ENCODE data around the gene NRSN2.
A peak's percentile ranks its signal among the peaks of the same experiment; 100 is the strongest.

The NRSN2 gene, protein sequence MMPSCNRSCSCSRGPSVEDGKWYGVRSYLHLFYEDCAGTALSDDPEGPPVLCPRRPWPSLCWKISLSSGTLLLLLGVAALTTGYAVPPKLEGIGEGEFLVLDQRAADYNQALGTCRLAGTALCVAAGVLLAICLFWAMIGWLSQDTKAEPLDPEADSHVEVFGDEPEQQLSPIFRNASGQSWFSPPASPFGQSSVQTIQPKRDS
- total RNA-seq = 0.08 to 0.76 (median 0.19) reads per million in 4 donors

DNA sequence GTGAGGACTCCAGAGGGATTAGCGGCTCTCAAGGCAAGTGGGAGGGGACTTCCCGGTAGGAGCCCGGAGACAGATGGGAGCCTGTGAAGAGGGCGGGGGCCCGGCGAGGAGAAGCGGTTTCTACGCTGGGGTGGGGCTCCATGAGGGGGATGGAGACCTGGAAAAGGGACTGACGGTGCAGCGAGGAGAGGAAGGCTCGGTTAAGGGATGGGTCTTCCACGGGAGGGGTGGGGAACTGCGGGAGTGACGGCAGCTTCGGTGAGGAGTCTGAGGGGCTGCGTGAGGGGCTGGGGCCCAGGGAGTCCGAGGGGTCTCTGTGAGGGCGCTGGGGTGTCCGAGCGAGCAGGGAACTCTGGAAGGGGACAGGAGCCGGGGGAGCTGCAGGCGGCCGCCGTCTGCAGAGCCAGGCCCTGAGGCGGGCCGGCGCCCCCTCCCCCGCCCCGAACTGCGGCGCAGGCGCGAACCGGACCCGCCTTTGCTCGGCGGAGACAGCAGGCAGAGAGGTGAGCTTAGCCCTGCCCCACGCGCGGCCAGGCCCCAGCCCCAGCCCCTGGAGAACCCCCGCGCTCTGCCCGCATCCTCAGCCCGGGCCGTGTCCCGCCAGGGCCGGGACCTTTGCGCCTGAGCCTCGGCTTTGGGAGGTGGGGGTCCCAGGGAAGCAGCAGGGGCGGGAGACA, at the start of gene NRSN2:
Gene NRSN2, plus strand, starts transcription at position 472 of the 677 bp plus-strand sequence. CDS start 2,533 bp downstream, outside the sequence.
- no peak for DNase-seq

DNA sequence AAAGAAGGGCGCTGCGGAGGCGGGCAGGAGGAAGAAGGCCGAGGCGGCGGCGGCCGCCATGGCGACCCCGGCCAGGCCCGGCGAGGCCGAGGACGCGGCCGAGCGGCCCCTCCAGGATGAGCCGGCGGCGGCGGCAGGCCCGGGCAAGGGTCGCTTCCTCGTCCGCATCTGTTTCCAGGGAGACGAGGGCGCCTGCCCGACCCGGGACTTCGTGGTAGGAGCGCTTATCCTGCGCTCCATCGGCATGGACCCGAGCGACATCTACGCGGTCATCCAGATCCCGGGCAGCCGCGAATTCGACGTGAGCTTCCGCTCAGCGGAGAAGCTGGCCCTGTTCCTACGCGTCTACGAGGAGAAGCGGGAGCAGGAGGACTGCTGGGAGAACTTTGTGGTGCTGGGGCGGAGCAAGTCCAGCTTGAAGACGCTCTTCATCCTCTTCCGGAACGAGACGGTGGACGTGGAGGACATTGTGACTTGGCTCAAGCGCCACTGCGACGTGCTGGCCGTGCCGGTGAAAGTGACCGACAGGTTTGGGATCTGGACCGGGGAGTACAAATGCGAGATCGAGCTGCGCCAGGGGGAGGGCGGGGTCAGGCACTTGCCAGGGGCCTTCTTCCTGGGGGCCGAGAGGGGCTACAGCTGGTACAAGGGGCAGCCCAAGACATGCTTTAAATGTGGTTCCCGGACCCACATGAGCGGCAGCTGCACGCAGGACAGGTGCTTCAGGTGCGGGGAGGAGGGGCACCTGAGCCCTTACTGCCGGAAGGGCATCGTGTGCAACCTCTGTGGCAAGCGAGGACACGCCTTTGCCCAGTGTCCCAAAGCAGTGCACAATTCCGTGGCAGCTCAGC, 48.8 kb upstream of the NRSN2 start:
- peak in 3 of 5 donors; percentile 17 to 60 (median 28) for DNase-seq

- no peak for DNase-seq
Measured at GRCh38 chr20:298776-299391, 48.0 kb upstream of the NRSN2 start.

DNA sequence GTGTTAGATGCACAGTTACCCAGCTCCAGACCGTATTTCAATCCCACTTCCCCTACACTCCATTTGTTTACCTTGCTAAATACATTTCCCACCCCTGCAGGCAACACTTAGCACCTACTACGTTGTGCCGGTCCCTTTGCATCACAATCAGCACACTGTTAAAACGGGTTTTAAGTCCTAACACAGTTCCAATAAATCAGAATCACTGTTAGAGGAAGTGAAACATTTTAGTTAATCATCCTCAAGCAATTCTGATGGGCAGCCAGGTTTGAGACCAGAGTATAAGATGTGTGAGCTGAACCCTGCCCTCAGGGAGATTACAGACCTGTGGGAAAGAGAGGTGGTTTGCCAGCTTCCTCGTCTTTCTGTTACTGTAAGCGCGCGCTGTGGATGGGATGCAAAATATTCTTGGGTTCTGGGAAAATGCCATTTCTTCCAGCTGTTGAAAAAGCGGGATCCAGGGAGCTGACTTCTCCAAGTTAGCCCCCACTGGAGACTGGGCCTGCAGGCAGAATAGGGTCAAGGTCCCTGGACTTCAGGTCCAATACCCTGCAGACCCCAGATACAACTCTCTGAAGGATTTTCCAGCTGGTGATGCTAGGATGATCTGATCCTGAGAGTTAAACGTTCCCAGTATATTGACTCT, 46.4 kb upstream of the NRSN2 start:
- DNase-seq = no peak

DNA sequence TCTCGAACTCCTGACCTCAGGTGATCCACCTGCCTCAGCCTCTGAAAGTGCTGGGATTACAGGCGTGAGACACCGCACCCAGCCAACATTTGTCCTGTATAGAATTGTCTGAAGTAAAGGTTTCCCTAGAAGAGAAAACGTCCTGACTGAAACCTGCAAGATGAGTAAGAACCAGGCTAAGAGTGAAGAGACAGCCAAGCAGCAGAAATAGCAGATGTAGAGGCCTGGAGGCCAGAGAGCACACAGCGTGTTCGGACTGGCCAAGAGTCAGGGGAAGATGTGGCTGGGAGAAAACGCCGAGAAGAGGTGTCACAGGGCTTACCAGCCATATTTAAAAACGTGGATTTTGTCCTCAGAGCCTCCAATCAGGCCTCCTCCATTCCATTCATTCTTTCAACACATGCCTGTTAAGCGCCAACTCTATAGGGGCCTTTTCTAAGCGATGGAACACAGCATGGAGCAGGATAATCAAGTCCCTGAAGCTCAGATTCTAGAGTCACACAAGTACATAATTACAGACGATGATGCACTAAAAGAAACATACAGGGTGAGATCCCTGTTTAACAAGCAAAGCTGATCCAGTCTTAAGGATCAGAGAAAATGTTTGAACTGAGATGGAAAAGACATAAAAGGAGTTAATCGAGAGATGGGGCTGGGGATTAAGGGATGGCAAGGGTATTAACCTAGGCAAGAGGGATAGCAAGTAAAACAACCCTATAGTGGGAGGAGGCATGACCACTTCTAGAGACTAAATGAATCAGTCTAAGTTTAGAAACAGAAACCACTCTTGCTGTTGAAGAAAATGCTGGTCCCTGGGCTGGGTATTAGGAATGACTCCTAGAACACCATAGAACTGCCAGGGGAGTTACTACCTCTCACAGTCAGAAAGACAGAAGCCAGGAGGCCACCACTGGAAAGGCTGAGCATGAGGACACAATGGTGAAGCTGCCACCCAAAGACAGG, 44.7 kb upstream of the NRSN2 start:
- no peak for DNase-seq

- no peak for DNase-seq
Measured at GRCh38 chr20:305745-306144, 41.2 kb upstream of the NRSN2 start.

DNA sequence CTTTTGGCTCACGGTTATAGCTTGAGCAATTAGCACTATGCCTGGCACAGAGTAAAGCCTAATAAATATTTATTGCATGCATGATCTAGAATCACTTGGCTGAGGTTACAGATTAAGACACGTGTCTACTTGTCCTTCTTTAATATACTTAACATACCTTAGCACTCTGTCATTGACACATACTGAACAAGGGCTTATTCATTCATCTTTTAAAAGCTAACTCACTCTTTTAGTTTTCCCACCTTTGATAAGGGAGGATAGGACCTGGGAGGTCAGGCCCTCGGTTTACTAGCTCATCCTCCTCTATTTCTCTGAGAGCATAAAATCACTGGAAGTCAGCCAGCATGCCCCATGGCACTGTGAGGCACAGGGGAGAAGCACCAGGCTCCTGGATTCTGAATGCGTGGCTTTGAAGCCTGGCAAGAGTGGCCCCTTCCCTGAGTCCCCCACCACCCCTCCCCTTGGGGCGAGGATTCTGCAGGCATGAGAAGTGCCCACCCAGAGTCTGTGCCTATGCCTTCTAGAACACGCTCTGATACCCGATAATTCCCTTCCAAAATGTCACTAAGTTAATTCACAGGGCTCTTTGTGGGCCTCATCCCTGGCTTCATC, 38.4 kb upstream of the NRSN2 start:
- no peak for DNase-seq

DNA sequence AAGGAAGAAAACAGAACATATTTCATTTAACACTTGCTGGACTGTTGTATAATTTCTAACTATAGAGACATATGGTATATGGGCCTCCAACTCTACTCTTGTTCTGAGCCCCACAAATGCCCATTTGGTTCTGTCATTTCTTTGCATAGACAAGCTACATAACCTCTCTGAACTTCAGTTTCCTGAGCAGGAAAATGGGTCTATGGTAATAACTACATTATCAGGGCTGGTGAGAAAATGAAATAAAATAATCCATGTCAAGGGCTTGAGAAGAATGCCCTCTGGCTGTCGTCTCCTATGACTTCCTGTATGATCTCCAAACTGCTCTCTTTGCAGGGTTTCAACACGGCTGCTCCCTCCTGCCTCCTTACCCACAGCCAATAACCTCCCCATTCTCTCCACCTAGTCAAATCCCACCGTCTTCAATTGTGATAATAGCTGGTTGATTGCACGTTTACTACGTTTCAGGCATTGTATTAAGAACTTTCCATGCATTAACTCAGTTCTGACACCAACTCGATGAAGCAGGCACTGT, 37.5 kb upstream of the NRSN2 start:
- no peak for DNase-seq

DNA sequence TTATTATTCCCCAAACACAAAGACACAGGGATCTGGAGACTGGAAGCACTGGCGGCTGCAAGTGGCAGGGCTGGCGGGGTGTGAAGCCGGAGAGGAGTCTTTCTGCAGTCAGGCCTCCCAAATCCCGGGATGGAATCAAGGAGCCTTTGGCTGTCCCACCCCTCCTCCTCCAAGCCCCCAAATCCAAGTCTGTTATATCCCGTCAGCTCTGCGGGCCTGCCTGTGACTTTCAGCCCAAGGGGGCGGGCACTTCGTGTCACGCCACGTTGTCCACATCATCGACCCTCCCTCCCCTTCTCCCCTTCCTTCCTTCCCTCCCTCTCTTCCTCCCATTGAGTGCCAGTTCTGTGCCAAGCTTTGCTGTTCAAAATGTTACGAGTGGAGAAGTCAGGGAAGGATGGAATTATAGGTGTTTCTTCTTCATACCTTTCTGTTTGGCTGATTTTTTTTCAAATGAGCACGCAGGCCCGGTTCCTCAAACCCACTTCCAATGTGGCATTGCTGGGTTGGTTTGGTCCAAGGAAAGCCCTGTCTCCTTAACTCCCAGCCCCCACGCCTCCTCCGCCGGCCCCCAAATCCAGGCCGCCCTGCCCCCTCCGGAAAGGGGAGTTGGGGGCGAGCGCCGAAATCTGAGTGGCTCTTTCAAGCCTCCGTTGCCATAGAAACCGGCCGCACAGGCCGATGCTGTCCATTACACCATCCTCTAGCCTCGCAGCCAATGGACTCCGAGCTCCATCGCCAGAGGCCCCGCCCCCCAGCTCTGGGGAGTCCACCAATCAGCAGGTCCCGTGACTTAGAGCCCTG, 36.9 kb upstream of the NRSN2 start:
- DNase-seq = peak; percentile 50 to 87 (median 54)

DNA sequence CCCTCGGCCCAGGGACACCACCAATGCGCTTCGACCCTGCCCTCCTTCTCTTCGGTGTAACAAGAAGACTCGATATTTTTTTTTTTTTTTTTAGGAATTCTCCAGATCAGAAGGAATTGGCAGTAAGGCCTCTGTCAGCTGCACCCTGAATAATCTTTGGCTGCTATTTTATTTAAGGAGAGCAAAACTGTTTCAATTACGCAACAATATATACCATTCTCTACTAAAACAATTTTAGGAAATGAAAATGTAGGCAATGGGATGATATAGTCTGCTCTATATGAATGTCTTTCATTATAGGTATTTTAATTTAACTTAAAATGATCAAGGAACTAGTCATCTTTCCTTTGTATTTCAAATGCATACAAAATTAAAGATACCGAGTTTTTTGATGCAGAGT, 36.3 kb upstream of the NRSN2 start:
- no peak for DNase-seq

DNA sequence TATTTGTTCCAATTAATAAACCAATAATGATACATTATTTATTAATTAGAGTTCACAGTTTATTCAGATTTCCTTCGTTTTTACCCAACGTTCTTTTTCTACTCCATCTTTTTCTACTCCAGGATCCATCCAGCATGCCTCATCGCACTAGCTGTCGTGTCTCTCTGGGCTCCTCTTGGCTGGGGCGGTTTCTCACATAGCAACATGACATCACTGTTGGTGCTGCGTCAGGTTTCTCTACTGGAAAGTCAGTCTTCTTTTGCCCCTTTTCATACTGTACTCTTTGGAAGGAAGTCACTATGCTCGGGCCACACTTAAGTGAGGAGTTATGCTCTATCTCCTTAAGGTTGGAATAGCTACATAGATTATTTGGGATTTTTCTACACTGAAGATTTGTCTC, 35.3 kb upstream of the NRSN2 start:
- no peak for DNase-seq

GRCh38 chr20:312067-312466, 34.8 kb upstream of the NRSN2 start:
- DNase-seq = no peak

- no peak for DNase-seq
Measured at GRCh38 chr20:312866-313265, 34.0 kb upstream of the NRSN2 start.

DNA sequence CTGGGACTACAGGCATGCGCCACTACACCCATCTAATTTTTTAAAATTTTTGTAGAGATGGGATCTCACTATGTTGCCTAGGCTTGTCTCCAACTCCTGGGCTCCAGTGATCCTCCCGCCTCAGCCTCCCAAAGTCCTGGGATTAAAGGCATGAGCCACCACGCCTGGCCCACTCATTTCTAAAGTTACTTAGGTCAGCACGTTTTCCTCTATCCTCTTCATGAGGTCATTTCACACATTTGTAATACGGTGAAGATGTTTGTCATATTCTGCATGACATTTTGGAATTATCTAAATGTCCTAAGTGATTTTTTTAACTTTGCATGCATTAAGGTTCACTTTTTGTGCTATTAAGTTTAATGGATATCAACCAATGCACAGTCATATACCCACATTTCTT, 33.5 kb upstream of the NRSN2 start:
- DNase-seq = no peak

- no peak for DNase-seq
Measured at GRCh38 chr20:313948-314347, 33.0 kb upstream of the NRSN2 start.

- no peak for DNase-seq
Measured at GRCh38 chr20:316316-317068, 30.4 kb upstream of the NRSN2 start.

GRCh38 chr20:324177-325044, 22.5 kb upstream of the NRSN2 start:
- DNase-seq = peak; percentile 74 to 84 (median 79)

Measured in T-helper 1 cell (primary cell).